ENCODE data around the gene USP6. TPM values are rescaled to one million over a fixed set of nuclear protein-coding genes. Genes with fewer than 3 reads are reported as not detected.
"Not testable (repeated sequence)": the region's sequence is repeated elsewhere in the genome, so short reads cannot be mapped to it uniquely, and the experiment has no call there.

Gene USP6
- total RNA-seq, 1 experiment from 2014 or later: 0.10 TPM

DNA sequence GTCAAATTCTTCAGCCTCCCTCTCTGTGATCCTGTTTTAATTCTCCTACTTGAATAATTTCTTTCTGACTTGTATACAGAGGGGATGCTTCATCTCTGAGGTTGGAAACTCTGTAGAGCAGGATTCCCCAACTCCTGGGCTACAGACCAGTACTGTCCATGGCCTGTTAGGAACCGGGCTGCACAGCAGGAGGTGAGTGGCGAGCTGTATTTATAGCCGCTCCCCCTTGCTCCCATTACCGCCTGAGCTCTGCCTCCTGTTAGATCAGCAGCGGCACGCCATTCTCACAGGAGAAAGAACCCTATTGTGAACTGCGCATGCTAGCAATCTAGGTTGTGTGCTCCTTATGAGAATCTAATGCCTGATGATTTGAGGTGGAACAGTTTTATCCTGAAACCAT is 59.2 kb downstream of the USP6 start:
- H3K36me3 ChIP-seq (ENCODE audit: control insufficient read depth in 1 of 2, insufficient read depth in 2 of 2, low read length in 2 of 2); RAD21 ChIA-PET (ENCODE audit: low non-redundant PET in 1 of 2, low total read pairs in 2 of 2, uncharacterized antibody in 2 of 2, unreplicated experiment in 2 of 2); H3K27me3 ChIP-seq (ENCODE audit: insufficient read depth, low read length); H3K4me3 ChIP-seq (replicated peaks in 1 of 2; ENCODE audit: low read depth in 1 of 2, low read length in 2 of 2); H3K79me2 ChIP-seq (ENCODE audit: insufficient read depth, low read length); H3K27ac ChIP-seq (ENCODE audit: low read depth, low read length); H3K9ac ChIP-seq (ENCODE audit: low read length); BruUV-seq (replicated peaks); H3K9me2 ChIP-seq (ENCODE audit: insufficient read depth); DNase-seq (ENCODE audit: low read depth, low spot score); ATAC-seq; H4K20me1 ChIP-seq (ENCODE audit: insufficient read depth); POLR2A ChIA-PET; H2AFZ ChIP-seq (ENCODE audit: low read depth, low read length, poor library complexity, severe bottlenecking); H3K4me1 ChIP-seq (ENCODE audit: control insufficient read depth in 1 of 2, insufficient read depth in 2 of 2, low read length in 2 of 2); H3K4me2 ChIP-seq (ENCODE audit: low read length); CTCF ChIA-PET: not testable (repeated sequence)
- intact Hi-C loops (cut with micrococcal nuclease): loop anchor here (10.0 kb wide), 1 partner anchor 80 kb away; no protein-coding TSS in a partner anchor
- H3K9me3 ChIP-seq (ENCODE audit: control insufficient read depth in 1 of 2, insufficient read depth in 1 of 2, low read depth in 1 of 2, low read length in 2 of 2): peaks cover 7 to 12% of the 10 kb centered on the region in 2 experiments; a peak in 3 of 4 replicates

DNA sequence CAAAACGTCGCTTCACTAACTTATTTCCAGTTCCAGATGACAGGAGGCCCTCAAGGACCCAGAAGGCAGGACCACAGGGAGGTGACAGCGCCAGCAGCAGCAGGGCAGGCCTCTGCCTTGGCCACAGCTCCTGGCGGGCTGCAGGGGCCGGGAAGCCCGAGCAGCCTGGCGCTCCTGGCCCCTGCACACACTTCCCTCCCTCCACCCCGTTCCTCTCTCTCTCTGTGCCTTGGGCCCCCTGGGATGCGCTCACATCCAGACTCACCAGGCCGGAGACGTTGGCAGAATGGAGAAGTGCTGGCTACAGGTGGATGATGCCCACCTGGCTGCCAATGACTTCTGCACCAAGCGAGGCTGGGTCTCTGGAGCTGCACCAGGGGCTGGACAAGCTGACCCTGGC is 63.2 kb downstream of the USP6 start:
- H3K9ac ChIP-seq (ENCODE audit: low read length): no peak overlapping the region
- BruUV-seq (replicated peaks): no TSS peak
- DNase-seq (ENCODE audit: low read depth, low spot score) (no peak), ATAC-seq (no peak)
- intact Hi-C loops (cut with micrococcal nuclease): loop anchor here (10.0 kb wide), 1 partner anchor 84 kb away; no protein-coding TSS in a partner anchor
- no peak overlapping the region for H3K4me3 ChIP-seq (replicated peaks in 1 of 2; ENCODE audit: low read depth in 1 of 2, low read length in 2 of 2)
- H3K27ac ChIP-seq (ENCODE audit: low read depth, low read length): no peak overlapping the region
- peaks cover 42 to 46% of the 10 kb centered on the region in 2 experiments; a peak in 3 of 4 replicates for H3K9me3 ChIP-seq (ENCODE audit: control insufficient read depth in 1 of 2, insufficient read depth in 1 of 2, low read depth in 1 of 2, low read length in 2 of 2)
- ChIA-PET POLR2A (no interaction called here), CTCF (no interaction called here), RAD21 (ENCODE audit: low non-redundant PET in 1 of 2, low total read pairs in 2 of 2, uncharacterized antibody in 2 of 2, unreplicated experiment in 2 of 2) (no interaction called here)
- TF ChIP-seq FOSL1 (IDR thresholded peaks at IDR 0.05; ENCODE audit: low read depth) (no peak), EGR1 (IDR thresholded peaks at IDR 0.05; ENCODE audit: low read depth) (no peak), SIN3A (IDR thresholded peaks at IDR 0.05; ENCODE audit: low read depth) (no peak), SP1 (IDR thresholded peaks at IDR 0.05; ENCODE audit: low read depth) (no peak), TCF7L2 (IDR thresholded peaks at IDR 0.05; ENCODE audit: borderline replicate concordance, extremely low read depth, insufficient read depth, insufficient read length) (no peak), POLR2AphosphoS5 (IDR thresholded peaks at IDR 0.05; ENCODE audit: low read depth, low read length) (no peak), RAD21 (IDR thresholded peaks at IDR 0.05; ENCODE audit: low read depth) (no peak), EZH2phosphoT487 (IDR thresholded peaks at IDR 0.05; ENCODE audit: borderline replicate concordance) (no peak)
- TF ChIP-seq, protein P1, sequence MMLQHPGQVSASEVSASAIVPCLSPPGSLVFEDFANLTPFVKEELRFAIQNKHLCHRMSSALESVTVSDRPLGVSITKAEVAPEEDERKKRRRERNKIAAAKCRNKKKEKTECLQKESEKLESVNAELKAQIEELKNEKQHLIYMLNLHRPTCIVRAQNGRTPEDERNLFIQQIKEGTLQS (IDR thresholded peaks at IDR 0.05): no peak
- TF ChIP-seq, protein P2, sequence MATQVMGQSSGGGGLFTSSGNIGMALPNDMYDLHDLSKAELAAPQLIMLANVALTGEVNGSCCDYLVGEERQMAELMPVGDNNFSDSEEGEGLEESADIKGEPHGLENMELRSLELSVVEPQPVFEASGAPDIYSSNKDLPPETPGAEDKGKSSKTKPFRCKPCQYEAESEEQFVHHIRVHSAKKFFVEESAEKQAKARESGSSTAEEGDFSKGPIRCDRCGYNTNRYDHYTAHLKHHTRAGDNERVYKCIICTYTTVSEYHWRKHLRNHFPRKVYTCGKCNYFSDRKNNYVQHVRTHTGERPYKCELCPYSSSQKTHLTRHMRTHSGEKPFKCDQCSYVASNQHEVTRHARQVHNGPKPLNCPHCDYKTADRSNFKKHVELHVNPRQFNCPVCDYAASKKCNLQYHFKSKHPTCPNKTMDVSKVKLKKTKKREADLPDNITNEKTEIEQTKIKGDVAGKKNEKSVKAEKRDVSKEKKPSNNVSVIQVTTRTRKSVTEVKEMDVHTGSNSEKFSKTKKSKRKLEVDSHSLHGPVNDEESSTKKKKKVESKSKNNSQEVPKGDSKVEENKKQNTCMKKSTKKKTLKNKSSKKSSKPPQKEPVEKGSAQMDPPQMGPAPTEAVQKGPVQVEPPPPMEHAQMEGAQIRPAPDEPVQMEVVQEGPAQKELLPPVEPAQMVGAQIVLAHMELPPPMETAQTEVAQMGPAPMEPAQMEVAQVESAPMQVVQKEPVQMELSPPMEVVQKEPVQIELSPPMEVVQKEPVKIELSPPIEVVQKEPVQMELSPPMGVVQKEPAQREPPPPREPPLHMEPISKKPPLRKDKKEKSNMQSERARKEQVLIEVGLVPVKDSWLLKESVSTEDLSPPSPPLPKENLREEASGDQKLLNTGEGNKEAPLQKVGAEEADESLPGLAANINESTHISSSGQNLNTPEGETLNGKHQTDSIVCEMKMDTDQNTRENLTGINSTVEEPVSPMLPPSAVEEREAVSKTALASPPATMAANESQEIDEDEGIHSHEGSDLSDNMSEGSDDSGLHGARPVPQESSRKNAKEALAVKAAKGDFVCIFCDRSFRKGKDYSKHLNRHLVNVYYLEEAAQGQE (IDR thresholded peaks at IDR 0.05; ENCODE audit: low read depth): no peak
- TF ChIP-seq, protein P3, sequence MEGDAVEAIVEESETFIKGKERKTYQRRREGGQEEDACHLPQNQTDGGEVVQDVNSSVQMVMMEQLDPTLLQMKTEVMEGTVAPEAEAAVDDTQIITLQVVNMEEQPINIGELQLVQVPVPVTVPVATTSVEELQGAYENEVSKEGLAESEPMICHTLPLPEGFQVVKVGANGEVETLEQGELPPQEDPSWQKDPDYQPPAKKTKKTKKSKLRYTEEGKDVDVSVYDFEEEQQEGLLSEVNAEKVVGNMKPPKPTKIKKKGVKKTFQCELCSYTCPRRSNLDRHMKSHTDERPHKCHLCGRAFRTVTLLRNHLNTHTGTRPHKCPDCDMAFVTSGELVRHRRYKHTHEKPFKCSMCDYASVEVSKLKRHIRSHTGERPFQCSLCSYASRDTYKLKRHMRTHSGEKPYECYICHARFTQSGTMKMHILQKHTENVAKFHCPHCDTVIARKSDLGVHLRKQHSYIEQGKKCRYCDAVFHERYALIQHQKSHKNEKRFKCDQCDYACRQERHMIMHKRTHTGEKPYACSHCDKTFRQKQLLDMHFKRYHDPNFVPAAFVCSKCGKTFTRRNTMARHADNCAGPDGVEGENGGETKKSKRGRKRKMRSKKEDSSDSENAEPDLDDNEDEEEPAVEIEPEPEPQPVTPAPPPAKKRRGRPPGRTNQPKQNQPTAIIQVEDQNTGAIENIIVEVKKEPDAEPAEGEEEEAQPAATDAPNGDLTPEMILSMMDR (IDR thresholded peaks at IDR 0.05 in 2 of 3, conservative IDR thresholded peaks at IDR 0.05 in 1 of 3; ENCODE audit: borderline replicate concordance in 1 of 3, insufficient read depth in 1 of 3, low read depth in 2 of 3, low read length in 2 of 3): no peak
- TF ChIP-seq, protein P4, sequence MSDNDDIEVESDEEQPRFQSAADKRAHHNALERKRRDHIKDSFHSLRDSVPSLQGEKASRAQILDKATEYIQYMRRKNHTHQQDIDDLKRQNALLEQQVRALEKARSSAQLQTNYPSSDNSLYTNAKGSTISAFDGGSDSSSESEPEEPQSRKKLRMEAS (IDR thresholded peaks at IDR 0.05): no peak
- H2AFZ ChIP-seq (ENCODE audit: low read depth, low read length, poor library complexity, severe bottlenecking): no peak overlapping the region
- H3K79me2 ChIP-seq (ENCODE audit: insufficient read depth, low read length): no peaks in the 10 kb centered on the region
- H3K4me2 ChIP-seq (ENCODE audit: low read length): no peak overlapping the region
- no peaks in the 10 kb centered on the region for H3K36me3 ChIP-seq (ENCODE audit: control insufficient read depth in 1 of 2, insufficient read depth in 2 of 2, low read length in 2 of 2)
- H3K9me2 ChIP-seq (ENCODE audit: insufficient read depth): no peaks in the 10 kb centered on the region
- H3K4me1 ChIP-seq (ENCODE audit: control insufficient read depth in 1 of 2, insufficient read depth in 2 of 2, low read length in 2 of 2): no peaks in the 10 kb centered on the region
- H3K27me3 ChIP-seq (ENCODE audit: insufficient read depth, low read length): no peaks in the 10 kb centered on the region
- H4K20me1 ChIP-seq (ENCODE audit: insufficient read depth): no peaks in the 10 kb centered on the region
